SK-N-SH (cell line): ENCODE data around the gene PLD2. TPM values are rescaled to one million over a fixed set of nuclear protein-coding genes. Genes with fewer than 3 reads are reported as not detected.

Experiments
- CTCF ChIA-PET: fragments of 300-600, 350-600 bp; formaldehyde crosslinking; extraction: SDS; loops from one replicate; lab custom pipeline; 2021; lab: Yijun Ruan, JAX
- POLR2A ChIA-PET: fragments of 350-600 bp; sonication (Branson Sonifier 250); formaldehyde crosslinking; extraction: SDS; loops from one replicate; lab custom pipeline; 2020; ENCODE audit warnings: antibody characterized with exemption, inconsistent platforms; lab: Yijun Ruan, JAX
- DNase-seq: peaks from one replicate; pipeline ENCODE4 v3.0.0; 2012
- H2AFZ ChIP-seq: fragments of 200-600 bp; sonication (generic); 2 replicates; pipeline ENCODE4 v1.8.1; 2016; ENCODE audit warnings: antibody characterized with exemption, mild to moderate bottlenecking, low read depth
- H3F3A ChIP-seq: fragments of 200-600 bp; sonication (generic); replicated peaks from 2 replicates; pipeline ENCODE3; 2016; ENCODE audit warnings: antibody characterized with exemption, mild to moderate bottlenecking; ENCODE audit not compliant: insufficient read depth
- H3K27ac ChIP-seq, 2 experiments: fragments of 200-500 bp in 1 of 2; fragments of 200-600 bp in 1 of 2; sonication (Bioruptor generic) in 1 of 2; sonication (generic), shearing (Covaris generic) in 1 of 2; 2 replicates each; pipeline versions ENCODE4 v1.5.1 to v1.6.1; 2014 to 2016; ENCODE audit warnings: low read depth in 2 of 2, inconsistent platforms in 1 of 2, low read length in 1 of 2, mild to moderate bottlenecking in 1 of 2, mixed read lengths in 1 of 2
- H3K27me3 ChIP-seq: fragments of 200-600 bp; sonication (generic), shearing (Covaris generic); 2 replicates; pipeline ENCODE4 v1.6.1; 2016; ENCODE audit warnings: mixed run types; ENCODE audit not compliant: insufficient read depth
- H3K36me3 ChIP-seq, 2 experiments: fragments of 200-500 bp in 1 of 2; fragments of 200-600 bp in 1 of 2; sonication (Bioruptor generic) in 1 of 2; sonication (generic) in 1 of 2; replicated peaks in 1 of 2; 2 replicates each; pipeline versions ENCODE3 to v1.5.1; 2014 to 2016; ENCODE audit warnings: low read length in 1 of 2, mild to moderate bottlenecking in 1 of 2; ENCODE audit not compliant: insufficient read depth in 2 of 2, control insufficient read depth in 1 of 2
- H3K4me1 ChIP-seq, 2 experiments: fragments of 200-500 bp in 1 of 2; fragments of 200-600 bp in 1 of 2; sonication (Bioruptor generic) in 1 of 2; sonication (generic), shearing (Covaris generic) in 1 of 2; 2 replicates each; pipeline versions ENCODE4 v1.5.1 to v1.6.1; 2014 to 2016; ENCODE audit warnings: low read depth in 1 of 2, low read length in 1 of 2, mixed run types in 1 of 2; ENCODE audit not compliant: insufficient read depth in 2 of 2, control insufficient read depth in 1 of 2
- H3K4me2 ChIP-seq: fragments of 200-600 bp; sonication (generic), shearing (Covaris generic); 2 replicates; pipeline ENCODE4 v1.6.1; 2017; ENCODE audit warnings: mixed run types
- H3K4me3 ChIP-seq, 2 experiments: fragments of 200-500 bp in 1 of 2; fragments of 200-600 bp in 1 of 2; sonication (Bioruptor generic) in 1 of 2; sonication (generic), shearing (Covaris generic) in 1 of 2; 2 replicates each; pipeline versions ENCODE4 v1.5.1 to v1.8.1; 2014 to 2016; ENCODE audit warnings: low read depth in 2 of 2, inconsistent platforms in 1 of 2, low read length in 1 of 2, mild to moderate bottlenecking in 1 of 2, mixed read lengths in 1 of 2, moderate library complexity in 1 of 2
- H3K79me2 ChIP-seq: fragments of 200-600 bp; sonication (generic); 2 replicates; pipeline ENCODE4 v1.8.1; 2017; ENCODE audit warnings: mild to moderate bottlenecking; ENCODE audit not compliant: insufficient read depth
- H3K9ac ChIP-seq: fragments of 200-600 bp; sonication (generic); 2 replicates; pipeline ENCODE4 v1.6.1; 2017; ENCODE audit warnings: mixed run types
- H3K9me2 ChIP-seq: fragments of 200-600 bp; sonication (generic); 2 replicates; pipeline ENCODE4 v1.6.1; 2017; ENCODE audit warnings: mixed run types
- H3K9me3 ChIP-seq: fragments of 200-600 bp; sonication (generic); 2 replicates; pipeline ENCODE4 v1.6.1; 2017; ENCODE audit warnings: mixed run types, mild to moderate bottlenecking, moderate library complexity
- H4K20me1 ChIP-seq: fragments of 200-600 bp; sonication (generic); 2 replicates; pipeline ENCODE4 v1.6.1; 2017; ENCODE audit warnings: mild to moderate bottlenecking, mixed run types; ENCODE audit not compliant: insufficient read depth
- CHD2 ChIP-seq: fragments of 150-350 bp; IDR thresholded peaks from 2 replicates; pipeline ENCODE4 v1.6.1; 2018; ENCODE audit warnings: low read length; ENCODE audit not compliant: partially characterized antibody
- FOXJ3 ChIP-seq: sonication (generic); formaldehyde crosslinking; IDR thresholded peaks from 2 replicates; pipeline ENCODE4 v1.5.1; 2020; ENCODE audit warnings: mild to moderate bottlenecking, missing genetic modification reagents
- FOXM1 ChIP-seq: IDR thresholded peaks from 2 replicates; pipeline ENCODE4 v1.4.0; 2012; ENCODE audit warnings: low read depth, mild to moderate bottlenecking
- GATA2 ChIP-seq: sonication (generic); formaldehyde crosslinking; IDR thresholded peaks from 2 replicates; pipeline ENCODE4 v1.5.0; 2020; ENCODE audit warnings: mild to moderate bottlenecking, missing genetic modification reagents
- JUND ChIP-seq: IDR thresholded peaks from 2 replicates; pipeline ENCODE4 v1.4.0; 2012
- MEF2A ChIP-seq: IDR thresholded peaks from 2 replicates; pipeline ENCODE4 v1.4.0; 2012; ENCODE audit warnings: low read depth, borderline replicate concordance
- MXI1 ChIP-seq: IDR thresholded peaks from 2 replicates; pipeline ENCODE4 v1.6.1; 2012; ENCODE audit warnings: mild to moderate bottlenecking, low read depth, low read length, improper control_type of control experiment
- NFIC ChIP-seq: IDR thresholded peaks from 2 replicates; pipeline ENCODE4 v1.4.0; 2012; ENCODE audit warnings: borderline replicate concordance
- NRF1 ChIP-seq: IDR thresholded peaks from 2 replicates; pipeline ENCODE4 v1.6.1; 2012; ENCODE audit warnings: low read depth, mild to moderate bottlenecking, low read length
- RAD21 ChIP-seq: IDR thresholded peaks from 2 replicates; pipeline ENCODE4 v1.6.1; 2012; ENCODE audit warnings: mild to moderate bottlenecking, low read length
- RCOR1 ChIP-seq: fragments of 150-350 bp; IDR thresholded peaks from 2 replicates; pipeline ENCODE4 v1.6.1; 2017; ENCODE audit warnings: antibody characterized with exemption, low read length
- RFX5 ChIP-seq: IDR thresholded peaks from 2 replicates; pipeline ENCODE4 v1.6.1; 2012; ENCODE audit warnings: mild to moderate bottlenecking, improper control_type of control experiment, low read length
- RXRA ChIP-seq: IDR thresholded peaks from 2 replicates; pipeline ENCODE4 v1.4.0; 2012; ENCODE audit warnings: low read depth, mild to moderate bottlenecking, borderline replicate concordance
- TAF1 ChIP-seq: IDR thresholded peaks from 2 replicates; pipeline ENCODE4 v1.6.1; 2012; ENCODE audit warnings: low read depth, mild to moderate bottlenecking, low read length, moderate library complexity, borderline replicate concordance
- TCF12 ChIP-seq: IDR thresholded peaks from 2 replicates; pipeline ENCODE4 v1.4.0; 2012
- USF2 ChIP-seq: fragments of 150-350 bp; IDR thresholded peaks from 2 replicates; pipeline ENCODE4 v1.6.1; 2017; ENCODE audit warnings: antibody characterized with exemption, low read length, low read depth, borderline replicate concordance
- YY1 ChIP-seq: IDR thresholded peaks from 2 replicates; pipeline ENCODE4 v1.4.0; 2012; ENCODE audit warnings: low read depth, mild to moderate bottlenecking
- WGBS: methylation state at CpG from one replicate; pipeline ENCODE4 v1.1.6; 2017; ENCODE audit warnings: low lambda C conversion rate; 5-methylcytosine and 5-hydroxymethylcytosine counted together
- polyA plus RNA-seq, 3 experiments: library from polyadenylated mRNA; depleted of rRNA; stranded (reverse); fragments of >200 nt; gene quantifications; 2 replicates each; pipeline ENCODE4 v1.2.3, GENCODE V29; 2012
- TF ChIP-seq, protein P1 (sequence below): IDR thresholded peaks from 2 replicates; pipeline ENCODE4 v1.4.0; 2012; ENCODE audit warnings: low read depth
- TF ChIP-seq, protein P2 (sequence below): IDR thresholded peaks from 2 replicates; pipeline ENCODE4 v1.4.0; 2012; ENCODE audit warnings: low read depth, borderline replicate concordance

PLD2 gene
- polyA plus RNA-seq, 1 of the 3 experiments (the other 2 are of a cell fraction), result 42.5 TPM

DNA sequence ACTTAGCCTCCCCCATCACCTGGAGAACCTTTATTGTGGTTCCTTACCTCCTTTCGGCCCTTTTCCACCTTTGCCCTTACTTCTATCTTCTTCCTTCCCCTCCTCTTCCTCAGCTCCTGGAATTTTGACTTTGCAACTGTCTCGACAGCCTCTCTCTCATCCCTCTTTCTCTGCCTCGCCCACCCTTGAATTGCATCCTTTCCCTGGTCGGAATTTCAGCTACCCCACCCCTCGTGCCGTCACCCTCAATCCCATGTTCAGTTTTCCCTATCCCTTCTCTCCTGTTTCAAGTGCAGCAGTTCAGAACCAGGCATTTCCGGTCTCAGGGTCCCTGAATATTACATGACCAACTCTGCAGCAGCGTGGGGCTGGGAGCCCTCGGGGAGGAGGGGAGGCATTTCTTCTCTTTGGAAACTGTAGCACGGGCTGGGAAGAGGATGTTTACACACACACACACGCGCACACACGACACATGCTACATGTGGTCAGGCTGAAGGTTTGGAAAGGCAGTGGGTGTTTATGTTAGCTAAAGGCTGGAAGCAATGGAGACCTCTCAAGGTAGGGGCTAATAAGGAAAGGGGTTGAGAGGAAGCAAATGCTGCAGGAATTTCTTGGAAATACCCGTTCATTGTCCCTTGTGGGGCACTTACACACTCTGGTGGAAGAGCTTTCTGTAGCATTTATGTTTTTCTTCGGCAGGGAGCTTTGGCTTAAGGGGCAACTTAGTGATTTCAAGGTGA is 27.2 kb downstream of the PLD2 start:
- TF ChIP-seq GATA2, result no peak
- TF ChIP-seq, protein P1, sequence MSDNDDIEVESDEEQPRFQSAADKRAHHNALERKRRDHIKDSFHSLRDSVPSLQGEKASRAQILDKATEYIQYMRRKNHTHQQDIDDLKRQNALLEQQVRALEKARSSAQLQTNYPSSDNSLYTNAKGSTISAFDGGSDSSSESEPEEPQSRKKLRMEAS, result peak; percentile 46; the same call in 1 of the 2 replicates
- TF ChIP-seq MXI1, result peak; percentile 51; the same call in 1 of the 2 replicates
- Histone ChIP-seq H3K36me3 (peaks cover 0 to 11% of the 10 kb centered on the region in 2 experiments), H3K9me3 (no peaks in the 10 kb centered on the region), H3K4me1 (peaks cover 4 to 30% of the 10 kb centered on the region in 2 experiments; a peak in 3 of 4 replicates), H3K27ac (peak overlapping the region; percentile 82 to 91; a peak in 2 of 4 replicates), H3F3A (peaks cover 3% of the 10 kb centered on the region), H3K4me3 (peak overlapping the region; percentile 95 to 97), H3K9ac (peak overlapping the region; percentile 76), H3K4me2 (peak overlapping the region; percentile 86), H2AFZ (peak overlapping the region; percentile 78; the same call in 1 of the 2 replicates), H4K20me1 (peaks cover 22% of the 10 kb centered on the region), H3K9me2 (no peaks in the 10 kb centered on the region), H3K27me3 (no peaks in the 10 kb centered on the region), H3K79me2 (peaks cover 58% of the 10 kb centered on the region)
- DNase-seq, result peak; percentile 44
- ChIA-PET POLR2A (interaction anchor here (1.2 kb wide), 1 partner anchor 44 kb away, joined by 4 read pairs; no protein-coding TSS in a partner anchor), CTCF (interaction anchor here (1.1 to 1.5 kb wide), 2 partner anchors 33 to 48 kb away, joined by 3 to 6 read pairs; no protein-coding TSS in a partner anchor)
- 20% methylated on average over 15 of the region's 15 CpGs for WGBS

DNA sequence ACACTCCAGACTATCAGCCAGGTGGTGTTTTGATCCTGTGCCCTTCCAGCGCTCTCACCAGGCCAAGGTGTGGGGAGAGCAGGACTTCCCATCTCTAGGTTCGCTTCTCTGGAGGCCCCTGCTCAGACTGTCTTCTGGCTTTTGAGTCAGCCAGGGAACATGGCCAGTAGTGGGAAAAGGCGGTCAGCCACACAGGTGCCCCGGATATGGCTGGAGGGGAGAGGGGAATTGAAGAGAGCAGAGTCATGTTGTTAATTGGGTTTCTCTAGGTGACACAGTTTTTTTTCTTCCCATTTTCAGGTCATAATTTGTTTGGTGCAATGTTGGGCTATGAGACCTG is 27.7 kb downstream of the PLD2 start:
- H4K20me1 ChIP-seq, result peaks cover 27% of the 10 kb centered on the region
- WGBS, result 78% methylated on average over 4 of the region's 4 CpGs

More for the DNA sequence above, 27.7 kb downstream of the PLD2 start:
- Histone ChIP-seq H3K36me3 (peaks cover 0 to 11% of the 10 kb centered on the region in 2 experiments), H3K9me3 (no peaks in the 10 kb centered on the region), H3K9me2 (no peaks in the 10 kb centered on the region), H3K4me3 (peak overlapping the region; percentile 95 to 97), H2AFZ (no peak overlapping the region), H3K4me2 (peak overlapping the region; percentile 86), H3K27ac (peak overlapping the region in 1 of 2 experiments; percentile 91; a peak in 2 of 4 replicates), H3K4me1 (peaks cover 4 to 30% of the 10 kb centered on the region in 2 experiments; a peak in 3 of 4 replicates), H3F3A (peaks cover 3% of the 10 kb centered on the region), H3K27me3 (no peaks in the 10 kb centered on the region), H3K79me2 (peaks cover 63% of the 10 kb centered on the region), H3K9ac (peak overlapping the region; percentile 76; the same call in 1 of the 2 replicates)
- TF ChIP-seq TCF12 (no peak), RAD21 (no peak), NRF1 (no peak), TAF1 (no peak), RXRA (no peak), YY1 (no peak), CHD2 (no peak), JUND (no peak), MEF2A (no peak), RFX5 (no peak), FOXJ3 (CRISPR knock-in tag) (no peak), GATA2 (no peak), MXI1 (no peak), RCOR1 (no peak), FOXM1 (no peak), USF2 (no peak), NFIC (no peak)
- TF ChIP-seq, protein P2, sequence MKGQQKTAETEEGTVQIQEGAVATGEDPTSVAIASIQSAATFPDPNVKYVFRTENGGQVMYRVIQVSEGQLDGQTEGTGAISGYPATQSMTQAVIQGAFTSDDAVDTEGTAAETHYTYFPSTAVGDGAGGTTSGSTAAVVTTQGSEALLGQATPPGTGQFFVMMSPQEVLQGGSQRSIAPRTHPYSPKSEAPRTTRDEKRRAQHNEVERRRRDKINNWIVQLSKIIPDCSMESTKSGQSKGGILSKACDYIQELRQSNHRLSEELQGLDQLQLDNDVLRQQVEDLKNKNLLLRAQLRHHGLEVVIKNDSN, result no peak
- TF ChIP-seq, protein P1, result no peak
- DNase-seq, result no peak
- CTCF ChIA-PET, result interaction anchor here (1.6 kb wide), 1 partner anchor 44 kb away, joined by 6 read pairs; no protein-coding TSS in a partner anchor
- POLR2A ChIA-PET, result interaction anchor here (1.2 kb wide), 1 partner anchor 45 kb away, joined by 4 read pairs; no protein-coding TSS in a partner anchor
